ENCODE results near the gene TRIP6. TPM values are rescaled to one million over a fixed set of nuclear protein-coding genes. Genes with fewer than 3 reads are reported as not detected.
"Not testable (repeated sequence)": the region's sequence is repeated elsewhere in the genome, so short reads cannot be mapped to it uniquely, and the experiment has no call there.

TRIP6 gene
- total RNA-seq, 2 donors from 2014 or later: 34.9 to 43.6 TPM

- WGBS, 2 donors: 50 to 59% methylated on average over 5 of the region's 5 CpGs
- Histone ChIP-seq H3K4me1 (peaks cover 21% of the 10 kb centered on the region), H3K27ac (no peak overlapping the region), H3K36me3 (replicated peaks in 1 of 2; ENCODE audit: insufficient read depth in 1 of 2, low read depth in 2 of 2) (no peaks in the 10 kb centered on the region), H3K9me3 (no peaks in the 10 kb centered on the region), H3K4me3 (no peak overlapping the region), H3K27me3 (no peaks in the 10 kb centered on the region)
- ATAC-seq (no peak), DNase-seq (no peak)
- TF ChIP-seq POLR2A (IDR thresholded peaks at IDR 0.05): no peak
- TF ChIP-seq, protein P1, sequence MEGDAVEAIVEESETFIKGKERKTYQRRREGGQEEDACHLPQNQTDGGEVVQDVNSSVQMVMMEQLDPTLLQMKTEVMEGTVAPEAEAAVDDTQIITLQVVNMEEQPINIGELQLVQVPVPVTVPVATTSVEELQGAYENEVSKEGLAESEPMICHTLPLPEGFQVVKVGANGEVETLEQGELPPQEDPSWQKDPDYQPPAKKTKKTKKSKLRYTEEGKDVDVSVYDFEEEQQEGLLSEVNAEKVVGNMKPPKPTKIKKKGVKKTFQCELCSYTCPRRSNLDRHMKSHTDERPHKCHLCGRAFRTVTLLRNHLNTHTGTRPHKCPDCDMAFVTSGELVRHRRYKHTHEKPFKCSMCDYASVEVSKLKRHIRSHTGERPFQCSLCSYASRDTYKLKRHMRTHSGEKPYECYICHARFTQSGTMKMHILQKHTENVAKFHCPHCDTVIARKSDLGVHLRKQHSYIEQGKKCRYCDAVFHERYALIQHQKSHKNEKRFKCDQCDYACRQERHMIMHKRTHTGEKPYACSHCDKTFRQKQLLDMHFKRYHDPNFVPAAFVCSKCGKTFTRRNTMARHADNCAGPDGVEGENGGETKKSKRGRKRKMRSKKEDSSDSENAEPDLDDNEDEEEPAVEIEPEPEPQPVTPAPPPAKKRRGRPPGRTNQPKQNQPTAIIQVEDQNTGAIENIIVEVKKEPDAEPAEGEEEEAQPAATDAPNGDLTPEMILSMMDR (IDR thresholded peaks at IDR 0.05): no peak
- intact Hi-C loops (cut with DNase I): no loop called here
Observed at GRCh38 chr7:100901921-100902332, 34.7 kb downstream of the TRIP6 start.

DNA sequence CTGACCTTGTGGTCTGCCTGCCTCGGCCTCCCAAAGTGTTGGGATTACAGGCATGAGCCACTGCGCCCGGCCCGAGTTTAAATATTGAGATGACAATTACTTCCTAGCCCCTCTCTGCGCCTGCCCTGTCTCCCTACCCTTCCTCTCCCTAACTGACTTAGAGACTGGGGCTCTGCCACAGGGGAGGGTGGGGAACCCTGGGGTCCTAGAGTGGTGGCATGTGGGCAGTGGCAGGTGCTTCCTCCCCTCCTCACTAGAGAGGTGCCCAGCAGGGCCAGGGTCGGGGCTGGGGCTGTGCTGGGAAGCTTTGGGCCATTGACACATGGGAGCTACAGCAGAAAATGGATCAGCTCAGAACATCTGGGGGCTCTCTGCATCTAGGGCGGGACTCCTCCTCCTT lies 35.5 kb downstream of the TRIP6 start:
- DNase-seq (no peak), ATAC-seq (no peak)
- H3K4me3 ChIP-seq: no peak overlapping the region
- H3K27me3 ChIP-seq: no peaks in the 10 kb centered on the region
- intact Hi-C loops (cut with DNase I): no loop called here
- 78 to 94% methylated on average over 3 to 7 of the region's 7 CpGs for WGBS, 2 donors
- H3K4me1 ChIP-seq: peaks cover 14% of the 10 kb centered on the region
- H3K36me3 ChIP-seq (replicated peaks in 1 of 2; ENCODE audit: insufficient read depth in 1 of 2, low read depth in 2 of 2): no peaks in the 10 kb centered on the region
- H3K9me3 ChIP-seq: no peaks in the 10 kb centered on the region
- no peak overlapping the region for H3K27ac ChIP-seq
- TF ChIP-seq, protein P1 (IDR thresholded peaks at IDR 0.05): no peak

DNA sequence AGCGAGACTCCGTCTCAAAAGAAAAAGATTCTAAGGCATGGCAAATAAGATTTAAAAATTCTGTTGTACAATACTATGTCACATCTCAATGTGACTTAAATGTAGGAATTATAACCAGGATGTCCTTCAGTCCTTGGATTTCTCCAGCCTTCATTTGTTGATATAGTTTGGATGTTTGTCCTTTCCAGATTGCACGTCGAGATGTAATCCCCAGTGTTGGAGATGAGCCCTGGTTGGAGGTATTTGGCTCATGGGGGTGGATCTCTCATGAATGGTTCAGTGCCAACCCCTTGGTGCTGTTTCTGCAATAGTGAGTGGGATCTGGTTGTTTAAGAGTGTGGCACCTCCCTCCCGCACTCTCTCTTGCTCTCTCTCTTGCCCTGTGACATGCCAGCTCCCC lies 41.3 kb downstream of the TRIP6 start:
- Histone ChIP-seq H3K27me3 (no peaks in the 10 kb centered on the region), H3K27ac (no peak overlapping the region), H3K36me3 (replicated peaks in 1 of 2; ENCODE audit: insufficient read depth in 1 of 2, low read depth in 2 of 2) (no peaks in the 10 kb centered on the region), H3K4me1 (peaks cover 11% of the 10 kb centered on the region), H3K4me3 (no peak overlapping the region), H3K9me3 (no peaks in the 10 kb centered on the region)
- WGBS, 2 donors: 93 to 94% methylated on average over 5 of the region's 5 CpGs
- TF ChIP-seq POLR2A (IDR thresholded peaks at IDR 0.05): no peak
- TF ChIP-seq, protein P1 (IDR thresholded peaks at IDR 0.05): no peak
- intact Hi-C loops (cut with DNase I): no loop called here
- no peak for DNase-seq
- no peak for ATAC-seq

DNA sequence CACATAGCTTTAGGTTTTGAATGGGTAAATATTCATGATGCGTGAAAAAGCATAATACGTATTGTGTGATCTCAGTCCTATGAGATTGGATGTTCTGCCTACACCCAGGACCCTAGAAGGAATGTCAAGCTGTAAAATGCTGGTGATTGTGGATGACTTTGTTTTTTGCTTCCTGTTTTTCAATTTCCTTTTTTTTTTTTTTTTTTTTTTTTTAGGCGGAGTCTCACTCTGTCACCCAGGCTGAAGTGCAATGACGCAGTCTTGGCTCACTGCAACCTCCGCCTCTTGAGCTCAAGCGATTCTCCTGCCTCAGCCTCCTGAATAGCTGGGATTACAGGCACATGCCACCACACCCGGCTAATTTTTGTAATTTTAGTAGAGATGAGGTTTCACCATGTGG lies 43.3 kb downstream of the TRIP6 start:
- 72 to 77% methylated on average over 7 of the region's 7 CpGs for WGBS, 2 donors
- DNase-seq: not testable (repeated sequence)

DNA sequence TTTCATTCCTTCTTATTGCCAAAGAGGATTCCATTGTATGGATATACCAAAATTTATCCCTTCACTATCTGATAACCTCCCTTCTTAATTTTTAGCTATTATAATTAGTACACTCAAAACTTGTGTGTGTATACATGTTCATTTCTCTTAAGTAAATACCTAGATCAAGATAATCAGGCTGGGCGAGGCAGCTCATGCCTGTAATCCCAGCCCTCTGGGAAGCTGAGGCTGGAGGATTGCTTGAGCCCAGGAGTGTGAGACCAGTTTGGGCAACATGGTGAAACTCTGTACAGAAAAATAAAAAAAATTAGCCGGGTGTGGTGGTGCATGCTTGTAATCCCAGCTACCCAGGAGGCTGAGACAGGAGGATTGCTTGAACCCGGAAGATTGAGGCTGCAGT lies 44.3 kb downstream of the TRIP6 start:
- no peak overlapping the region for H3K27ac ChIP-seq
- intact Hi-C loops (cut with DNase I): no loop called here
- H3K4me1 ChIP-seq: peaks cover 19% of the 10 kb centered on the region
- no peaks in the 10 kb centered on the region for H3K9me3 ChIP-seq
- DNase-seq: no peak
- TF ChIP-seq, protein P1 (IDR thresholded peaks at IDR 0.05): no peak
- TF ChIP-seq POLR2A (IDR thresholded peaks at IDR 0.05): no peak
- no peak for ATAC-seq
- H3K4me3 ChIP-seq: no peak overlapping the region
- 58 to 74% methylated on average over 3 of the region's 3 CpGs for WGBS, 2 donors
- H3K36me3 ChIP-seq (replicated peaks in 1 of 2; ENCODE audit: insufficient read depth in 1 of 2, low read depth in 2 of 2): no peaks in the 10 kb centered on the region
- H3K27me3 ChIP-seq: no peaks in the 10 kb centered on the region

More for the DNA sequence above, 43.3 kb downstream of the TRIP6 start:
- H3K27me3 ChIP-seq; H3K27ac ChIP-seq; intact Hi-C loops (cut with DNase I); H3K9me3 ChIP-seq; H3K36me3 ChIP-seq (replicated peaks in 1 of 2; ENCODE audit: insufficient read depth in 1 of 2, low read depth in 2 of 2); H3K4me3 ChIP-seq; ATAC-seq: not testable (repeated sequence)
- H3K4me1 ChIP-seq: peaks cover 19% of the 10 kb centered on the region
